IMR-90 (cell line): ENCODE results near the gene TMX1.

Experiments
- CEBPB ChIP-seq: IDR thresholded peaks from 2 replicates; pipeline ENCODE4 v1.6.1; 2012; ENCODE audit warnings: low read depth, low read length, improper control_type of control experiment
- CTCF ChIP-seq: conservative IDR thresholded peaks from 2 replicates; pipeline ENCODE4 v1.5.1; 2012; ENCODE audit warnings: mild to moderate bottlenecking, low read depth, low read length, improper control_type of control experiment
- FOS ChIP-seq: fragments of 150-350 bp; IDR thresholded peaks from 2 replicates; pipeline ENCODE4 v1.6.1; 2016; ENCODE audit warnings: low read depth, low read length
- POLR2A ChIP-seq: IDR thresholded peaks from 2 replicates; pipeline ENCODE4 v1.6.1; 2012; ENCODE audit warnings: mild to moderate bottlenecking, low read depth, low read length
- USF2 ChIP-seq: fragments of 150-350 bp; IDR thresholded peaks from 2 replicates; pipeline ENCODE4 v1.6.1; 2017; ENCODE audit warnings: mild to moderate bottlenecking, antibody characterized with exemption, low read length, low read depth

GRCh38 chr14:51304941-51305340 lies 64.9 kb downstream of the TMX1 start:
- TF ChIP-seq CTCF (no peak), USF2 (no peak), CEBPB (no peak), POLR2A (no peak; the same call in 1 of the 2 replicates), FOS (peak; percentile 90)
